GM18868 (cell line): ENCODE results near the gene OCIAD1.
"Not testable (repeated sequence)": the region's sequence is repeated elsewhere in the genome, so short reads cannot be mapped to it uniquely, and the experiment has no call there.

ENCODE experiments used
- ATAC-seq: cut with Tn5 transposase; IDR thresholded peaks from one replicate; pipeline ENCODE4 v1.9.1; 2021; ENCODE audit warnings: mild to moderate bottlenecking, moderate library complexity; ENCODE audit not compliant: unreplicated experiment

Gene OCIAD1

DNA sequence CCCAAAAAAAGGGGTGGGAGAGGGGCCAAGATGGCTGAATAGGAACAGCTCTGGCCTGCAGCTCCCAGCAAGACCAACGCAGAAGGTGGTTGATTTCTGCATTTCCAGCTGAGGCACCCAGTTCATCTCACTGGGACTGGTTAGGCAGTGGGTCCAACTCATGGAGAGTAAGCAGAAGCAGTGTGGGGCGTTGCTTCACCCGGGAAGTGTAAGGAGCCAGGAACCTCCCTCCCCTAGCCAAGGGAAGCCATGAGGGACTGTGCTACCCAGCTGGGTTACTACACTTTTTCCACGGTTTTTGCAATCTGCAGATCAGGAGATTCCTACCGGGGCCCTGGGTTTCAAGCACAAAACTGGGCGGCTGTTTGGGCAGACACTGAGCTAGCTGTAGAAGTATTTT is 13.9 kb upstream of the OCIAD1 start:
- no peak for ATAC-seq

DNA sequence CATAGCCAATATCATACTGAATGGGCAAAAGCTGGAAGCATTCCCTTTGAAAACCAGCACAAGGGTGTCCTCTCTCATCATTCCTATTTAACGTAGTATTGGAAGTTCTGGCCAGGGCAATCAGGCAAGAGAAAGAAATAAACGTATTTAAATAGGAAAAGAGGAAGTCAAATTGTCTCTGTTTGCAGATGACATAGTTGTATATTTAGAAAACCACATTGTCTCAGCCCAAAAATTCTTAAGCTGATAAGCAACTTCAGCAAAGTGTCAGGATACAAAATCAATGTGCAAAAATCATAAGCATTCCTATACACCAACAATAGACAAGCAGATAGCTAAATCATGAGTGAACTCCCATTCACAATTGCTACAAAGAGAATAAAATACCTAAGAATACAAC is 9.5 kb upstream of the OCIAD1 start:
- not testable (repeated sequence) for ATAC-seq

GRCh38 chr4:48827622-48828021 is 3.3 kb upstream of the OCIAD1 start:
- ATAC-seq, result no peak

- no peak for ATAC-seq
These were observed 693 bp downstream of the OCIAD1 start for GRCh38 chr4:48831532-48832030.

DNA sequence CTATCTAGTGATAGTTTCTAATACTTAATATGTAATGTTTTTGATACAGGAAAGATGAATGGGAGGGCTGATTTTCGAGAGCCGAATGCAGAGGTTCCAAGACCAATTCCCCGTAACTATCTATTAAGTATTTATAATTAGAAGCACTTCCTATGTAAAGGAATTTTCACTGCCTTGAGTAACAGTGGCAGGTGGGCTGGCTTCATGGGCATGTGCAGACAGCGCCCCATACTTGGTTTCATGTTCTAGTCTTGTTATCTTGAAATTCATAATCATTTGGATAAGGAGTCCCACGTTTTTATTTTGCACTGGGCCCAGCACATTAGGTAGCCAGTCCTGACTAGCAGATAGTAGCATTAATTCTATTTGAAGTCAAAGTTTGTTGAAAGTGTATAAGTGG is 1.7 kb downstream of the OCIAD1 start:
- no peak for ATAC-seq

DNA sequence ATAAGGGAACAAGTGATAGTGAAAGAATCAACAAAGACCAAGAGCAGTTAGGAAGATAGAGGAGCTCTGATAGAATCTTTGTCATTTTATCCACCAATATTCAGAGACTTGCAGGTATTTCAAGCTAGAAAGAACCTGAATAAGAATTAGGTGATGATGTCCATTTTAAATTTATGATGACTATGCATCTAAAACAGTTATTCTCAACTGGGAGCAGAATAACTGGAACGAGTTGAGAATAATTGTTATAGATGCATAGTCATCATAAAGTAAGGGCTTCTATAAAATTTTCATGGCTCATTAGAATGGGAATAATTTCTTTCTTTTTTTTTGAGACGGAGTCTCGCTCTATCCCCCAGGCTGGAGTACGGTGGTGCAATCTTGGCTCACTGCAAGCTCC is 5.8 kb downstream of the OCIAD1 start:
- ATAC-seq, result no peak

DNA sequence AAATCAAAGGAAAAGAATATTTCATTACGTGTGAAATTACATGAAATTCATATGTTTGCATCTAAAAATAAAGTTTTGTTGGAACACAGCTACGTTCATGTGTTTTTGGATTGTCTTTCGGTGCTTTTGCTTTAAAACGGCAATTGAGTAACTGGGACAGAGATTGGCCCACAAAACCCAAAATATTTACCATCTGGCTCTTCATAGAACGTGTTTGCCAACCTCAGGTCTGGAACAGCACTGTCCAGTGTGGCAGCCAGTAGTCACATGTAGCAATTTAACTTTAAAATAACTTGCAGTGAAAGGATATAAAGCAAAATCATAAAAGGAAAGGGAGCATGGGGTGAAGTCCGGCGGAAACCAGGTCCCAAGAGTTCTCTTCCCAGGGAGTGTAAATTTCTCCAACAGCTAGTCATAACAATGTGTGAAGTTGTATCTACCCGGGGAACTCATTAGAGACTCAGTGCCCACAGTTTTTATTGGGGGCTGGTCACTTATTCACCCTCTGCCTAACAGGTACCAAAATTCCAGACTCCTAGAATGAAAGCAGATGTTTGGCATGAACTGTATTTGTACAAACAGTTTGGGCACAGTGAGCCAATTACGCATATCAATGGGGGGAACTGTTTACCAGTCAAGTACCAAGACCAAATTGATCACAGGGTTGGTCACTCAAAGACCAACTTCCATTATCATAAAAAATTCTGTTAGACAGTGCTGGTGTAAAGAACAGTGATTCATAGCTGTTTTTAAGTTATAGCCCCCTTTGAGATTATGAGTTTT is 10.3 kb downstream of the OCIAD1 start:
- ATAC-seq, result no peak

GRCh38 chr4:48844843-48845242 is 14.0 kb downstream of the OCIAD1 start:
- ATAC-seq, result no peak

GRCh38 chr4:48848799-48849198 is 17.9 kb downstream of the OCIAD1 start:
- ATAC-seq, result not testable (repeated sequence)

DNA sequence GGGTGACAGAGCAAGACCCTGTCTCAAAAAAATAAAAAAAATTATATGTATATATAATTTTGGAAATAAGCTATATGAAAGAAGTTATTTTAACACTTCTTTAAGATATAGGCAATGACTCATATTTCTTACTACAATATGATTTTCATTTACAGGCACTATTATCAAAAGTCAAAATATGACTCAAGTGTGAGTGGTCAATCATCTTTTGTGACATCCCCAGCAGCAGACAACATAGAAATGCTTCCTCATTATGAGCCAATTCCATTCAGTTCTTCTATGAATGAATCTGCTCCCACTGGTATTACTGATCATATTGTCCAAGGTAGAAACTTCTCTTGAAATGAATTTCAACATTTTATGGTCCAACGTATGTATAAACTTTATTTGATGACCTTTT is 20.8 kb downstream of the OCIAD1 start:
- no peak for ATAC-seq

DNA sequence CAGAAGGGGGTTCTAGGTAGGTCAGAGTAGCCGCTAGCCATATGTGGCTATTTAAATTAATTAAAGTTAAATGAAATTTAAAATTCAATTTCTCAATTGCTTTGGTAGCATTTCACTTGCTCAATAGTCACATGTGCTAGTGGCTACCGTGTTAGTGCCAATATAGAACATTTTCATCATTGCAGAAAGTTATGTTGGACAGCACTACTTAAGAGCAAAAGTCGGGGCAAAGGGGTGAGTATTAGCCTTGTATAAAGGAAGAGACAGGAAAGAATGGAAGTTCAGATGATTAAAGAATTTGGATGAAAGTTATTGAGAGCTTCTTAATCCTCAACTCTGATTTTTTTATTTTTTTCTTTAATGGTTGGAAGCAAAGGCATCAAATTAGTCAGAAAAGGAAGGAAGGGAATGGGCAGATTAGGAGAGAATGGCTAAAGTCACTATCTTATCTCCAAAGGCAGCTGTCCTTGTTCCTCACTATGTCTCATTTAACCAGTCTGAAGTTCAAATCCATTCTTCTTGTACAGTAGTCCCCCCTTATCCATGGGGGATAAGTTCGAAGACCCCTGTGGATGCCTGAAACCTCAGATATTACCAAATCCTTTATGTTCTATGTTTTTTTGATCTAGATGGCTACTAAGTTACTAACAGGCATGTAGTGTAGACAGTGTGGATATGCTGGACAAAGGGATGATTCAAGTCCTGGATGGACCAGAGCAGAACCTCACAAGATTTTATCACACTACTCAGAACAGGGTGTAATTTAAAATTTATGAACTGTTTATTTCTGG is 22.9 kb downstream of the OCIAD1 start:
- ATAC-seq, result no peak

- ATAC-seq, result no peak
These were observed 23.5 kb downstream of the OCIAD1 start for GRCh38 chr4:48854395-48854683.

DNA sequence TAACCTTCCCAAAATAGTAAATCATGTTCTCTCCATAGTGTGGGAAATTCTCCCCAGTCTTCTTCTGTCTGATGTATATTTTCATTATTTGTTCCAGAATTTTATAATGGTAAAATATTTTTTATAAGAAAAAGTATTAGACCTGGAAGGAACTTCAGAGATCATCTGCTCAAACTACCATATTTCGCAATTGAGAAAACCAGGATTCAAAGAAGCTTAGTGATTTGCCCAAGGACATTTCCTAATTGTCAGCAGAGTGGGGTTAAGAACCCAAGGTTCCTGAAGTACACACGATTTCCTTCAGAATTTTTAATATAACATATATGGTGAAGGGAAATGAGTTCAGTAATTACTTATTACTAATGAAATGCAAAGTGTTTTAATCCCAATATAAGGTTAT is 24.1 kb downstream of the OCIAD1 start:
- no peak for ATAC-seq

DNA sequence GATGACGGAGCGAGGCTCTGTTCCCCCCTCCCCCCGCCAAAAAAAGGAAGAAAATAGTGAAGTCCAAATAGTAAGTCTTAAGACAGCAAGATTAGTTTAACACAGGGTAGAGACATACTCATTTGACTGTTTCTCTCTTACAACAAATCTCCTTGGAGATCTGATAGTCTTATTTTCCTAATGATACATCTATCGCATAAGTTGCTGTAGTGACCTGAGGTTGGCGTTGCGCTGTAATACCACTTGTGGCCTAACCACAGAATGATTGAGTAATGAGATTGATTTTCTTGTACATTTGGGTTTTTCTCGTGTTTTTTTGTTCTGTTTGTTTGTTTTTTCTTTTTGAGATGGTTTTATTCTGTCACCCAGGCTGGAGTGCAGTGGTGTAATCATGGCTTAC is 27.2 kb downstream of the OCIAD1 start:
- ATAC-seq, result no peak

GRCh38 chr4:48862038-48862437 is 31.1 kb downstream of the OCIAD1 start:
- no peak for ATAC-seq

- no peak for ATAC-seq
These were observed 31.8 kb downstream of the OCIAD1 start for GRCh38 chr4:48862661-48863060.

- ATAC-seq, result no peak
These were observed 32.8 kb downstream of the OCIAD1 start for GRCh38 chr4:48863728-48864127.

GRCh38 chr4:48864696-48865095 is 33.8 kb downstream of the OCIAD1 start:
- ATAC-seq, result not testable (repeated sequence)

GRCh38 chr4:48877827-48878535 is 47.1 kb downstream of the OCIAD1 start:
- ATAC-seq, result no peak

DNA sequence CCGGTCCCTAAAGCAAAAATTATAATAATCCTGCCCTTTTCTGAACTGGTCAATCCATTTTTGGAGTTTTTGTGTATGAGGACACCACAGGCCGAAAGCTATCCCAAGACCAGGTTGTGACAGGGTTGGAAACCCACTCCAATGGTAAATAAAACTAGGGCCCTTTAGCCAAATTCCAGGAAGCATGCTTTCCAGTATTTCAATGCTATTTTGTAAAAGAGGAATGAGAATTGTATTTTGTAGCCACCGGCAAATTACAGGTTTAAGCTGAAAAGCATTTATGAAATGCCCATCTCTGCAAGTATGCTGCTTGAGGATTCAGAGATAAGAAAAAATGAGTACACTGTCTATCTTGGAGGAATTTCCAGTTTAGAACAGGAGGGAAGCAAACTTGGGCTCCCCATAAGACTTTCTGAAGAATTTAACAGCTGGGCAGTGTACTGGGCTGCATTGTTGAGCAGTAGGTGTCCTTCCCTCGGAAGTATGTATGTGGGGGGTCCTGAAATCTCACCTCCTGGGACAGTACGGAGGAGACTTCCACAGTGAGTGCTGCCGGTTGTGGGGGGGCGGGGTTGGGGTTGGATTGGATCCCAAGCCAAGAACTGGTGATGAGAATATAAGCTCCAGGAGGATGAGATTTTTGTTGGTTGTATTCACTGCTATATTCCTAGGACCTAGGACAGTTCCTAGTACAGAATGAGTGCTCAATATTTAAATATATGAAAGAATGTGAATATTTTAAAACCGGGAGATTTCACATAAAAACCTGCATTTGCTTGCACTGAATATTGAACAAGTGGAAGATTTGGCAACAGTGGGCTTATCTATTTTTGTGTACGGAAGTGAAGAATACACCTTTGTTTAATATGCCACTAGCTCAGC is 48.9 kb downstream of the OCIAD1 start:
- ATAC-seq, result no peak

- not testable (repeated sequence) for ATAC-seq
These were observed 50.8 kb downstream of the OCIAD1 start for GRCh38 chr4:48881646-48882045.
